Peyer's patch (tissue), 4 donors: ENCODE measurements around the gene NHSL2. TPM values are rescaled to one million over a fixed set of nuclear protein-coding genes. Genes with fewer than 3 reads are reported as not detected.

Experiments used
- DNase-seq, 3 donors: peaks; one replicate each; pipeline ENCODE4 v3.0.0-alpha.2; 2017 to 2019
- H3K27ac ChIP-seq, 4 donors: fragments of 200-600 bp; sonication (generic); one replicate each; pipeline ENCODE4 v1.5.1; 2016 to 2019
- H3K27me3 ChIP-seq, 2 donors: fragments of 200-600 bp; sonication (generic); one replicate each; pipeline ENCODE4 v1.5.1; 2019
- H3K36me3 ChIP-seq, 3 donors: fragments of 200-600 bp; sonication (generic); one replicate each; pipeline ENCODE4 v1.5.1; 2016 to 2019
- H3K4me1 ChIP-seq, 4 donors: fragments of 200-600 bp; sonication (generic); one replicate each; pipeline ENCODE4 v1.5.1; 2016 to 2019
- H3K4me3 ChIP-seq, 4 donors: fragments of 200-600 bp; sonication (generic); 1 replicate in 3 of 4; 2 replicates in 1 of 4; pipeline ENCODE4 v1.5.1; 2016 to 2019; ENCODE audit warnings: mild to moderate bottlenecking in 1 of 4
- H3K9me3 ChIP-seq, 4 donors: fragments of 200-600 bp; sonication (generic); one replicate each; pipeline ENCODE4 v1.5.1; 2016 to 2019; ENCODE audit warnings: mild to moderate bottlenecking in 1 of 4
- CTCF ChIP-seq, 6 experiments: fragments of 450-650 bp in 4 of 6; fragments of 200-600 bp in 2 of 6; sonication (generic) in 1 of 6; IDR thresholded peaks; one replicate each; pipeline ENCODE4 v1.5.1; 2017 to 2019; ENCODE audit warnings: antibody characterized with exemption in 6 of 6, mild to moderate bottlenecking in 3 of 6, moderate library complexity in 1 of 6
- POLR2A ChIP-seq, 2 donors: fragments of 450-650 bp; IDR thresholded peaks; one replicate each; pipeline ENCODE4 v1.5.1; 2017; ENCODE audit warnings: antibody characterized with exemption in 2 of 2, mild to moderate bottlenecking in 2 of 2, moderate library complexity in 2 of 2
- total RNA-seq, 4 donors: library from RNA; depleted of rRNA; stranded (reverse); fragments of >200 nt; gene quantifications; one replicate each; pipeline ENCODE4 v1.1.0, GENCODE V29; 2016

Gene NHSL2
- total RNA-seq, 4 donors from 2014 or later: 0.53 to 2.9 (median 2.2) TPM

GRCh38 chrX:72006461-72006860 lies 95.8 kb downstream of the NHSL2 start:
- Histone ChIP-seq H3K27me3 (no peaks in the 10 kb centered on the region), H3K36me3 (no peaks in the 10 kb centered on the region), H3K4me3 (no peak overlapping the region), H3K9me3 (no peaks in the 10 kb centered on the region), H3K27ac (no peak overlapping the region), H3K4me1 (no peaks in the 10 kb centered on the region)
- TF ChIP-seq CTCF (IDR thresholded peaks at IDR 0.05) (no peak), POLR2A (IDR thresholded peaks at IDR 0.05) (no peak)
- no peak for DNase-seq

GRCh38 chrX:72009731-72010130 lies 99.1 kb downstream of the NHSL2 start:
- Histone ChIP-seq H3K4me3 (no peak overlapping the region), H3K4me1 (no peaks in the 10 kb centered on the region), H3K27ac (no peak overlapping the region), H3K9me3 (no peaks in the 10 kb centered on the region), H3K27me3 (no peaks in the 10 kb centered on the region), H3K36me3 (no peaks in the 10 kb centered on the region)
- TF ChIP-seq POLR2A (IDR thresholded peaks at IDR 0.05) (no peak), CTCF (IDR thresholded peaks at IDR 0.05) (no peak)
- peak in 1 of 3 donors; percentile 8 for DNase-seq

DNA sequence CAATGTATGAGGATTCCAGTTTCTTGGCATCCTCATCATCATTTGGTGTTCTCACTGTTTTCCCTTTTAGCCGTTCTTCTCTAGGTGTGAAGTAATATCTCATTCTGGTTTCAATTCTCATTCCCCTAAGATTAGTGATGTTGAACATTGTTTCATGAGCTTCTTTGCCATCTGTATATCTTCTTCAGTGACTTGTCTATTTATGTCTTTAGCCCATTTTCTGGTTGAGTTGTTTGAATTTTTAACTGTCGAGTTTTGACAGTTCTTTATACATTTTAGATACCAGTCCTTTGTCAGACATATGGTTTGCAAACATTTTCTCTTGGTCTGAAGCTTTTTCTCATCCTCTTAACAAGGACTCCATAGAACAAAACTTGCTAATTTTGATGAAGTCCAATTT lies 101.1 kb downstream of the NHSL2 start:
- Histone ChIP-seq H3K4me3 (no peak overlapping the region), H3K9me3 (no peaks in the 10 kb centered on the region), H3K27ac (no peak overlapping the region), H3K27me3 (no peaks in the 10 kb centered on the region), H3K4me1 (no peaks in the 10 kb centered on the region), H3K36me3 (no peaks in the 10 kb centered on the region)
- no peak for TF ChIP-seq CTCF (IDR thresholded peaks at IDR 0.05)
- TF ChIP-seq POLR2A (IDR thresholded peaks at IDR 0.05): no peak
- DNase-seq: no peak

GRCh38 chrX:72015383-72015782 lies 104.7 kb downstream of the NHSL2 start:
- Histone ChIP-seq H3K36me3 (no peaks in the 10 kb centered on the region), H3K4me3 (no peak overlapping the region), H3K27ac (no peak overlapping the region), H3K9me3 (no peaks in the 10 kb centered on the region), H3K27me3 (no peaks in the 10 kb centered on the region), H3K4me1 (peaks cover 0 to 6% (median 0%) of the 10 kb centered on the region in 4 donors)
- TF ChIP-seq POLR2A (IDR thresholded peaks at IDR 0.05) (no peak), CTCF (IDR thresholded peaks at IDR 0.05) (no peak)
- no peak for DNase-seq

DNA sequence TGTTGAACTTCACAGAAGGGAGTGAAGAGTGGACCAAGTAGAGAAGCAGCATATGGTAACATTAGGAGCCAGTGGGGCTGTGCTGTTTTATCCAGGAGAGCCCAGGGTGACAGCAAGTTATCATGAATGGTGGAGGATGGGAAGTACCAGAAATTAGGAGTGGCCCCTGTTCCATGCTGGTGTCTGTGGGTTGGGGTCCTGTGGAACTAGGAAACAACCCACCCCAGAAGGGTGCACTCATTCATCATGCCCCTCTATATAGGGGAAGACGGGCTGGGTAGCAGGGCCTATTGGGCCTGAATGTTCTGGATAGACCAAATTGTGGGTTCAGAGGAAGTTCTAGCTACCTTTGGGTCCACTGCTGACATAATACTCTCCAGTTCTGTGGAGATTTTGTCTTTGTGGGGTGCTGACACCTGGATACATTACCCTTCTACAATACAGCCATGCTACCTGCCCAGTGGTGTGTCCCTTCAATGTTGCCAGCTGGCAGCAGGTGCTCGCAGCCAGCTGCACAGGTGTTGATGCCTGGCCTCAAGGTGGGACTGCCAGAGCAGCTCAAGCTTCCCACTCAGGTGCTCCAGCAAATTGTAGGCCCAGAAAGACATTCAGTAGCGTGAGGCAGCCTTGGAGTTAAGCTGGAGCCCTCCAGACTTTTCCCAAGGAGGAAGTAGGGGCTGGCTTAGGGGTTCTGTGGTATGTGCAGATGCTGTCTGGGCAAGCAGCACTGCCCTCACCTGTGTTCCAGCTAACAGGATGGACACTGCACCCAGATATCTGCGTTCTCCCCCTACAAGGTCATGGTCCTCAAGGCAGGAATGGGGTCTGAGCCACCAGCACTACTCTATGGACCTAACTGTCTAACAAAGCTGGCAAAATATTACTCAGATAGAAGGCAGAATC lies 106.5 kb downstream of the NHSL2 start:
- Histone ChIP-seq H3K4me3 (no peak overlapping the region), H3K9me3 (no peaks in the 10 kb centered on the region), H3K27ac (no peak overlapping the region), H3K27me3 (no peaks in the 10 kb centered on the region), H3K36me3 (no peaks in the 10 kb centered on the region), H3K4me1 (peaks cover 0 to 6% (median 0%) of the 10 kb centered on the region in 4 donors)
- DNase-seq: peak in 1 of 3 donors; percentile 27
- TF ChIP-seq POLR2A (IDR thresholded peaks at IDR 0.05) (no peak), CTCF (IDR thresholded peaks at IDR 0.05) (no peak)
